Measurements from ENCODE around the gene TOX2. TPM values are rescaled to one million over a fixed set of nuclear protein-coding genes. Genes with fewer than 3 reads are reported as not detected.
"Not testable (repeated sequence)": the region's sequence is repeated elsewhere in the genome, so short reads cannot be mapped to it uniquely, and the experiment has no call there.

The TOX2 gene
- total RNA-seq, 3 donors from 2014 or later, result 0.66 to 1.1 (median 0.87) TPM

- H3K9me3 Mint-ChIP-seq; H3K27me3 Mint-ChIP-seq (ENCODE audit: low read depth); H3K36me3 Mint-ChIP-seq (ENCODE audit: insufficient read depth); H3K4me3 Mint-ChIP-seq; DNase-seq; ATAC-seq; H3K4me1 Mint-ChIP-seq (ENCODE audit: low read depth): not testable (repeated sequence)
Observed at GRCh38 chr20:44044712-44045111, 130.1 kb downstream of the TOX2 start.

DNA sequence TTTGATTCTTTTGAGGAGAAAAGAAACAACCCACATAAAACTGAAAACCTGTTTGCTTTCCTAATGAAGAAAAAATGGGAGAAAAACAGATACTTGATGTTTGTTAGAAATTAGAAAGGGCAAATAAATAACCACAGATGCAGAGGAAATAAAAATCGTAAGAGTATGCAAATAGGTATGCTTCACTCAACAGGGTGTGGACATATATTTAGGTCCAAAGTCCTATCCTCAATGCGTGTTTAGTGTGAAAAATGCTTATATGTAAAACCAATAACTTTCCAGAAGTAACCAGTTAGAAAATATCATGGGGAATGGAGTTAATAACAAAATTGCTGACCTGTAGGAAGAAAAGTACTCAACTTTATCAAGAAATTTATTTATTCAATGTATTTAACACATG, 135.7 kb downstream of the TOX2 start:
- DNase-seq, result no peak
- no peaks in the 10 kb centered on the region for H3K27me3 Mint-ChIP-seq (ENCODE audit: low read depth)
- no peak overlapping the region for H3K4me3 Mint-ChIP-seq
- ATAC-seq, result no peak
- no peaks in the 10 kb centered on the region for H3K9me3 Mint-ChIP-seq
- H3K36me3 Mint-ChIP-seq (ENCODE audit: insufficient read depth), result no peaks in the 10 kb centered on the region
- H3K4me1 Mint-ChIP-seq (ENCODE audit: low read depth), result peaks cover 2% of the 10 kb centered on the region

DNA sequence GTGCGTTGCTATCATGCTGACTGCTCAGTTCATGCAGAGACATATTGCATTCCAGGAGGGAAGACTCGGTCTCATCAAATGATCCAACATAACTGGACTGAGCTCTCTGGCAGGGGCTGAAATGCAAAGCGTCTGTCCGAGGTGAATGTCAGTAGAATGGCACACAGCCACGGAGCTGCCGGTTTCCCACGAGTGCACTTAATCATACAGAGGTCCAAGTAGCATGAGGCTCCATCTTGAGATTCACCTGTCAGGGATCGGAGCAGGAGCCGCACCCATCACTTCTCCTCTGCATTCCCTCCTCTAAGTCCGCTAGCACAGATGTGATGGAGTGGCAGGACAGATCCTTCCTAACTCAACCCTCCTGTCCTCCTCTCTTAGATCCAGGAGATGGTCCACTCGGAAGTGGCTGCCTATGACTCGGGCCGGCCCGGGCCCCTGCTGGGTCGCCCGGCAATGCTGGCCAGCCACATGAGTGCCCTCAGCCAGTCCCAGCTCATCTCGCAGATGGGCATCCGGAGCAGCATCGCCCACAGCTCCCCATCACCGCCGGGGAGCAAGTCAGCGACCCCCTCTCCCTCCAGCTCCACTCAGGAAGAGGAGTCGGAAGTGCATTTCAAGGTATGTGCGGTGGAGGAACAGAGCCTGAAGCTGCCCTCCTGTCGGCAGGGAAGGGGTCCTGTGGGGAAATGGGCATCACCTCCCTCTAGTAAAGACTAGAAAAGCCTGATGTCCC, 136.4 kb downstream of the TOX2 start:
- Mint-ChIP-seq H3K27me3 (ENCODE audit: low read depth) (peaks cover 4% of the 10 kb centered on the region), H3K36me3 (ENCODE audit: insufficient read depth) (no peaks in the 10 kb centered on the region), H3K4me3 (no peak overlapping the region), H3K9me3 (no peaks in the 10 kb centered on the region), H3K4me1 (ENCODE audit: low read depth) (peaks cover 6% of the 10 kb centered on the region)
- DNase-seq, result no peak
- ATAC-seq, result no peak

GRCh38 chr20:44051661-44052000, 137.0 kb downstream of the TOX2 start:
- no peaks in the 10 kb centered on the region for H3K36me3 Mint-ChIP-seq (ENCODE audit: insufficient read depth)
- ATAC-seq, result no peak

DNA sequence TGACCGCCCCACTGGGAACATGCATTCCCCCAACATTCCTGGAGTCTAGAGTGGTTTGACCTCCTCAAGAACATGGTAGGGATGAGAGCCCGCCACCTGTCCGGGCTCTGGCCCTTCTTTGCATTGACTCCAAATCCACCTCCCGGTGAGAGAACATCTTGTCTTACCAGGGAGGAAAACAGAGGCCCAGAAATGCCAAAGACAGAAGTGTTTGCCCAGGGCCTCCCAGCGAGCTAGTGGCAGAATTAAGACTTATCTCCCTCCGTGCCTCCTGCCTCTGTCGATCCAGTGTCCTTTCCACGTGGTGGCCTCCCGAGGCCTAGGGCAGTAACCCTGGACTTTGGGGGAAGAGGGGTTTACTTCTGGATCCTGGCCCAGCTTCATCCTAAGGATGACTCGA, 137.5 kb downstream of the TOX2 start:
- H3K4me1 Mint-ChIP-seq (ENCODE audit: low read depth), result peaks cover 6% of the 10 kb centered on the region
- DNase-seq (no peak), ATAC-seq (no peak)
- peaks cover 4% of the 10 kb centered on the region for H3K27me3 Mint-ChIP-seq (ENCODE audit: low read depth)
- H3K4me3 Mint-ChIP-seq, result no peak overlapping the region
- H3K36me3 Mint-ChIP-seq (ENCODE audit: insufficient read depth), result no peaks in the 10 kb centered on the region
- no peaks in the 10 kb centered on the region for H3K9me3 Mint-ChIP-seq

More at GRCh38 chr20:44051661-44052000, 137.0 kb downstream of the TOX2 start:
- H3K9me3 Mint-ChIP-seq, result no peaks in the 10 kb centered on the region
- no peak overlapping the region for H3K4me3 Mint-ChIP-seq
- H3K4me1 Mint-ChIP-seq (ENCODE audit: low read depth), result peaks cover 6% of the 10 kb centered on the region
- DNase-seq, result no peak
- H3K27me3 Mint-ChIP-seq (ENCODE audit: low read depth), result peaks cover 4% of the 10 kb centered on the region

GRCh38 chr20:44053046-44053445, 138.4 kb downstream of the TOX2 start:
- ATAC-seq (no peak), DNase-seq (no peak)
- no peak overlapping the region for H3K4me3 Mint-ChIP-seq
- H3K36me3 Mint-ChIP-seq (ENCODE audit: insufficient read depth), result no peaks in the 10 kb centered on the region
- no peaks in the 10 kb centered on the region for H3K9me3 Mint-ChIP-seq
- peaks cover 6% of the 10 kb centered on the region for H3K4me1 Mint-ChIP-seq (ENCODE audit: low read depth)
- peaks cover 4% of the 10 kb centered on the region for H3K27me3 Mint-ChIP-seq (ENCODE audit: low read depth)

DNA sequence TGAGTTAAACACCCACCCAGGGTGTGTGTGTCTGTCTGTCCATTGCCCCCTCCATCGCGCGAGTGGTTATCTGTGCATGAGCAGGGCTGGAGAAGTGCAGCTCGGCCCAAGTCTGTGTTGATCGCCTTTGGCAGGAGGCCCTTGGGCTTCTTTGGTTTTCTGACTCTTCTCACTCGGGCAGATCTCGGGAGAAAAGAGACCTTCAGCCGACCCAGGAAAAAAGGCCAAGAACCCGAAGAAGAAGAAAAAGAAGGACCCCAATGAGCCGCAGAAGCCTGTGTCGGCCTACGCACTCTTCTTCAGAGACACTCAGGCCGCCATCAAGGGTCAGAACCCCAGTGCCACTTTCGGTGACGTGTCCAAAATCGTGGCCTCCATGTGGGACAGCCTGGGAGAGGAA, 139.5 kb downstream of the TOX2 start:
- Mint-ChIP-seq H3K4me1 (ENCODE audit: low read depth) (peaks cover 11% of the 10 kb centered on the region), H3K9me3 (no peaks in the 10 kb centered on the region), H3K27me3 (ENCODE audit: low read depth) (peaks cover 4% of the 10 kb centered on the region), H3K4me3 (no peak overlapping the region), H3K36me3 (ENCODE audit: insufficient read depth) (no peaks in the 10 kb centered on the region)
- ATAC-seq (no peak), DNase-seq (no peak)

DNA sequence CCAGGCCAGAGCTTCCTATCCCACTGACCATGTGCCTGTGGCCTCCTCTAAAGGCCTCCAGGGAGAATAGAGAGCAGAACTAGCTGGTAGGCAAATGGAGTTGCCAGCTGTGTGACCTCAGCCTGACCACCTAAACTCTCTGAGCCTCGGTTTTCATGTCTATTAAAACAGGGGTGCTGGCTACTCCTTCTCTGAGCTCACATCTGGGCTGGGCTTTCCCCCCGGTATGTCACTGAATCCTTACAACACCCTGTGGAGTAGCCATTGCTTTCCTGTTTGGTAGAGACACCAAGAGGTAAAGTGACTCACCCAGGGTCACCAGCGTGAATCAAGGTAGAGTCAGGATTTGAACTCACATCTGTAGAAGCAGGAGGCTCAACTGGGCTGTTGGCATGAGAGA, 140.2 kb downstream of the TOX2 start:
- peaks cover 11% of the 10 kb centered on the region for H3K4me1 Mint-ChIP-seq (ENCODE audit: low read depth)

GRCh38 chr20:44056010-44056698, 141.5 kb downstream of the TOX2 start:
- DNase-seq (peak; percentile 59), ATAC-seq (peak; percentile 63 to 69)
- no peaks in the 10 kb centered on the region for H3K9me3 Mint-ChIP-seq
- H3K27me3 Mint-ChIP-seq (ENCODE audit: low read depth), result peaks cover 4% of the 10 kb centered on the region
- H3K4me3 Mint-ChIP-seq, result no peak overlapping the region
- H3K4me1 Mint-ChIP-seq (ENCODE audit: low read depth), result peaks cover 18% of the 10 kb centered on the region
- no peaks in the 10 kb centered on the region for H3K36me3 Mint-ChIP-seq (ENCODE audit: insufficient read depth)

More for the DNA sequence above, 140.2 kb downstream of the TOX2 start:
- DNase-seq (no peak), ATAC-seq (no peak)
- H3K9me3 Mint-ChIP-seq, result no peaks in the 10 kb centered on the region
- peaks cover 4% of the 10 kb centered on the region for H3K27me3 Mint-ChIP-seq (ENCODE audit: low read depth)
- no peaks in the 10 kb centered on the region for H3K36me3 Mint-ChIP-seq (ENCODE audit: insufficient read depth)
- H3K4me3 Mint-ChIP-seq, result no peak overlapping the region

GRCh38 chr20:44057698-44058675, 143.3 kb downstream of the TOX2 start:
- no peaks in the 10 kb centered on the region for H3K9me3 Mint-ChIP-seq
- no peak overlapping the region for H3K4me3 Mint-ChIP-seq
- no peaks in the 10 kb centered on the region for H3K36me3 Mint-ChIP-seq (ENCODE audit: insufficient read depth)
- DNase-seq, result no peak
- peaks cover 4% of the 10 kb centered on the region for H3K27me3 Mint-ChIP-seq (ENCODE audit: low read depth)
- peaks cover 18% of the 10 kb centered on the region for H3K4me1 Mint-ChIP-seq (ENCODE audit: low read depth)
- ATAC-seq, result no peak

DNA sequence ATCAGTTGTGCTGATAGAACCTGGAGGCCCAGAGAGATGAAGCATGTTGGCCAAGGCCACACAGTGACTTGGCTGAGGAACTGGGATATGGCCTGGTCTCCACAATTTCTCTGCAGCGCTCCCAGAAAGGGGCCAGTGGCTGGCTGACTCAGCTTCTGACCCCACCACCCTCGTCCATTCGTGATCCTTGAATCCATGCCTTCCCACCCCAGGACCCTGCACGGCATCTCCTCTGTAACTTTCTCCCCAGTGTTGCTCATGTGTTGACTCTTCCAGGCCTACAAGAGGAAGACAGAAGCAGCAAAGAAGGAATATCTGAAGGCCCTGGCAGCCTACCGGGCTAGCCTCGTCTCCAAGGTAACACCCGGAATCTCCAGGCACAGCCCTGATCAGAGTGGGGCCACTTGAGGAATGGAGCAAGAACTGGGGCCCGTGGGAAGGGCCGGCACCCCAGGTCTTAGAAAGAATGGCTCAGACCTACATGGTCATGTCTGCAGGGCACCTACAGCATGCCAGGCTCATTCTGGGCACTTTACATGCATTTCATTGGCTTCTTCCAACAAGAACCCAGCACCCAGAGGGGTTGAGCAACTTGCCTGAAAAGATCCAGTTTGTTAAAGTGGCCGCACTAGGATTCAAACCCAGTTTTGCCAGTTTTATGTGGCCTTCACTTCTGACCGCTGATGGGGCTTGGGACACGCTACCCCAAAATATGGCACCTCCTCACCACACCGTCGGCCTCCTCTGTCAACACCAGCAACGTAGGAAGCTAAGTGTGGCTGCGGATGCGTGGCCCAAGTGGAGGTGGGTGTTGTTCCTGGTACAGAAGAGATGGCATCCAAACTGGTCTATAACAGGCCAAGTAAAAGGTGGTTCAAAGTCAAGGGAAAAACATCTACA, 150.1 kb downstream of the TOX2 start:
- no peak for ATAC-seq
- H3K36me3 Mint-ChIP-seq (ENCODE audit: insufficient read depth), result no peaks in the 10 kb centered on the region
- H3K27me3 Mint-ChIP-seq (ENCODE audit: low read depth), result no peaks in the 10 kb centered on the region
- DNase-seq, result no peak
- H3K9me3 Mint-ChIP-seq, result no peaks in the 10 kb centered on the region
- H3K4me3 Mint-ChIP-seq, result no peak overlapping the region
- H3K4me1 Mint-ChIP-seq (ENCODE audit: low read depth), result peaks cover 31% of the 10 kb centered on the region

DNA sequence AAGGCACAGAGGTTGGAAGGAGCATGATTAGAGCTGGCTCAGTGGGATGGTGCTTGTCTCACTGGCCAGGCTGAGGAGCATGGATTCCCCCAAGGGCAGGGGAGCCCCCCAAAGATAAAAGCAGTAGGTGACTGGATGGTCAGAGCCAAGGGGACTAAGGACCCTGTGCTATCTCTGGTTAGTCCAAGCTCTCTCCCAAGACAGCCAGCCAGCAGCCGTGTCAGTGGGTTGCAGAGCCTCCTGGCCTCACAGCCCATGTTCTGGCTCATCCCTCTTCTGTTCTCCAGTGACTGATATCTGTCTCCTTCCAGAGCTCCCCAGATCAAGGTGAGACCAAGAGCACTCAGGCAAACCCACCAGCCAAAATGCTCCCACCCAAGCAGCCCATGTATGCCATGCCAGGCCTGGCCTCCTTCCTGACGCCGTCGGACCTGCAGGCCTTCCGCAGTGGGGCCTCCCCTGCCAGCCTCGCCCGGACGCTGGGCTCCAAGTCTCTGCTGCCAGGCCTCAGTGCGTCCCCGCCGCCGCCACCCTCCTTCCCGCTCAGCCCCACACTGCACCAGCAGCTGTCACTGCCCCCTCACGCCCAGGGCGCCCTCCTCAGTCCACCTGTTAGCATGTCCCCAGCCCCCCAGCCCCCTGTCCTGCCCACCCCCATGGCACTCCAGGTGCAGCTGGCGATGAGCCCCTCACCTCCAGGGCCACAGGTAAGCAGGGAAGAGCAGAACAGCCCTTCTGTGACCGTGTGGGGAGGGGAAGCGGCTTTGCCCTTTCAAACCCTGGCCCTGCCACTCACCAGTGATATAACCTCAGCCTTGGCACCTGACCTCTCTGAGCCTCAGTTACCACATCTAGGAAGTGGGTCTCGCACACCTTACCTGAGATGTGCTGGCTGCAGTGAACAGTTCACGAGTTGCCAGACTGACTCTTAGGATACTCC, 151.0 kb downstream of the TOX2 start:
- H3K4me1 Mint-ChIP-seq (ENCODE audit: low read depth), result peaks cover 38% of the 10 kb centered on the region
- no peaks in the 10 kb centered on the region for H3K27me3 Mint-ChIP-seq (ENCODE audit: low read depth)
- no peaks in the 10 kb centered on the region for H3K9me3 Mint-ChIP-seq
- no peak for ATAC-seq
- H3K36me3 Mint-ChIP-seq (ENCODE audit: insufficient read depth), result no peaks in the 10 kb centered on the region
- no peak for DNase-seq
- H3K4me3 Mint-ChIP-seq, result no peak overlapping the region

Measured in activated T-cell treated with anti-CD3 and anti-CD28 coated beads, Interleukin-2, amount 50 U/mL, for 4 hours (primary cell).